PFSK-1 (cell line): ENCODE results near the gene SLC5A12.

Experiments
- FOXP2 ChIP-seq: optimal IDR thresholded peaks from 2 replicates; pipeline ENCODE3; 2011; ENCODE audit warnings: borderline replicate concordance, control low read depth, inconsistent platforms; ENCODE audit not compliant: insufficient read depth; ENCODE audit errors: extremely low read length, extremely low read depth
- POLR2AphosphoS5 ChIP-seq: IDR thresholded peaks from 2 replicates; pipeline ENCODE4 v1.6.1; 2012; ENCODE audit warnings: low read depth, mild to moderate bottlenecking, control low read depth, low read length, moderate library complexity
- REST ChIP-seq, 2 experiments: IDR thresholded peaks; 2 replicates each; pipeline versions ENCODE4 v1.6.1 to v1.8.0; 2011 to 2012; ENCODE audit warnings: low read depth in 2 of 2, low read length in 2 of 2, control low read depth in 1 of 2, inconsistent platforms in 1 of 2, mild to moderate bottlenecking in 1 of 2, moderate library complexity in 1 of 2; ENCODE audit not compliant: insufficient read depth in 1 of 2
- TAF1 ChIP-seq: IDR thresholded peaks from 2 replicates; pipeline ENCODE4 v1.6.1; 2012; ENCODE audit warnings: low read length, control low read depth, borderline replicate concordance; ENCODE audit not compliant: insufficient read depth

GRCh38 chr11:26622181-26622580 lies 99.7 kb downstream of the SLC5A12 start:
- TF ChIP-seq POLR2AphosphoS5 = no peak
- TF ChIP-seq REST (IDR thresholded peaks at IDR 0.05; ENCODE audit: insufficient read depth in 1 of 2, low read depth in 2 of 2, low read length in 2 of 2) = no peak
- no peak for TF ChIP-seq TAF1
- no peak for TF ChIP-seq FOXP2
